HepG2 (cell line): ENCODE data around the gene ANKRD37.

Experiments used
- BCLAF1 ChIP-seq: fragments of 450-650 bp; IDR thresholded peaks from 2 replicates; pipeline ENCODE4 v1.6.1; 2017; ENCODE audit warnings: mild to moderate bottlenecking
- CBX2 ChIP-seq, 2 experiments: fragments of 200-600 bp in 1 of 2; sonication (generic); formaldehyde crosslinking in 1 of 2; IDR thresholded peaks; 2 replicates each; pipeline versions ENCODE4 v1.7.0 to v1.8.1; 2018 to 2022; ENCODE audit warnings: low read depth in 2 of 2, low read length in 1 of 2, mild to moderate bottlenecking in 1 of 2, missing genetic modification reagents in 1 of 2
- CTCF ChIP-seq: sonication (generic); formaldehyde crosslinking; IDR thresholded peaks from 2 replicates; pipeline ENCODE4 v1.5.0; 2020; ENCODE audit warnings: mild to moderate bottlenecking, missing genetic modification reagents, moderate library complexity
- JARID2 ChIP-seq: sonication (generic); formaldehyde crosslinking; IDR thresholded peaks from 2 replicates; pipeline ENCODE4 v1.8.1; 2023; ENCODE audit warnings: missing genetic modification reagents, inconsistent platforms; ENCODE audit not compliant: insufficient replicate concordance
- NFYB ChIP-seq: sonication (generic); formaldehyde crosslinking; IDR thresholded peaks from 2 replicates; pipeline ENCODE4 v1.4.0; 2020; ENCODE audit warnings: missing genetic modification reagents
- PAF1 ChIP-seq: IDR thresholded peaks from 2 replicates; pipeline ENCODE4 v1.6.1; 2016; ENCODE audit warnings: missing genetic modification reagents, missing compliant biosample characterization
- SSRP1 ChIP-seq: IDR thresholded peaks from 2 replicates; pipeline ENCODE4 v1.6.1; 2016; ENCODE audit warnings: control low read depth
- ZNF44 ChIP-seq: sonication (generic); formaldehyde crosslinking; IDR thresholded peaks from 2 replicates; pipeline ENCODE4 v1.5.1; 2020; ENCODE audit warnings: mild to moderate bottlenecking, missing genetic modification reagents
- ZNF768 ChIP-seq: sonication (generic); formaldehyde crosslinking; IDR thresholded peaks from 2 replicates; pipeline ENCODE4 v1.4.0; 2020; ENCODE audit warnings: missing genetic modification reagents

- TF ChIP-seq ZNF44 (CRISPR knock-in tag) (no peak), BCLAF1 (no peak), CTCF (no peak), CBX2 (IDR thresholded peaks at IDR 0.05; ENCODE audit: low read depth, low read length) (no peak), CBX2 (CRISPR knock-in tag; IDR thresholded peaks at IDR 0.05; ENCODE audit: low read depth) (no peak), SSRP1 (CRISPR knock-in tag) (no peak), JARID2 (CRISPR knock-in tag) (no peak), PAF1 (CRISPR knock-in tag) (no peak), NFYB (CRISPR knock-in tag) (no peak), ZNF768 (CRISPR knock-in tag) (no peak)
Observed at GRCh38 chr4:185374573-185374972, 22.1 kb upstream of the ANKRD37 start.
